GM12891 (cell line): Measurements from ENCODE around the gene AMHR2.

Experiments
- POLR2A ChIP-seq: IDR thresholded peaks from 2 replicates; pipeline ENCODE4 v1.6.1; 2011; ENCODE audit warnings: low read depth, low read length, control low read depth
- POLR2AphosphoS5 ChIP-seq: IDR thresholded peaks from 2 replicates; pipeline ENCODE4 v1.6.1; 2011; ENCODE audit warnings: low read depth, low read length, control low read depth

DNA sequence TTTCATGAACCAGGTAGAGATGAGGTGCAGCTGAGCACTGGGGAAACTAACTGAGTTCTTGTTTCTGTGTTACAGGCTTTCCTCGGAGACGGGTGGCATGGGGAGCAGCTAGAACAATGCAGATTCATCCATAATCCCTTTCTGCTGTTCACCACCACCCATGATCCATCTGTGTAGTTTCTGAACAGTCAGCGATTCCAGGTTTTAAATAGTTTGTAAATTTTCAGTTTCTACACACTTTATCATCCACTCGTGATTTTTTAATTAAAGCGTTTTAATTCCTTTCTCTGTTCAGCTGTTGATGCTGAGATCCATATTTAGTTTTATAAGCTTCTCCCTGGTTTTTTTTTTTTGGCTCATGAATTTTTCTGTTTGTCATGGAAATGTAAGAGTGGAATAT lies 55.7 kb downstream of the AMHR2 start:
- no peak for TF ChIP-seq POLR2A
- no peak; the same call in 1 of the 2 replicates for TF ChIP-seq POLR2AphosphoS5
